ENCODE measurements around the gene BMP8B. TPM values are rescaled to one million over a fixed set of nuclear protein-coding genes. Genes with fewer than 3 reads are reported as not detected.
"Not testable (repeated sequence)": the region's sequence is repeated elsewhere in the genome, so short reads cannot be mapped to it uniquely, and the experiment has no call there.

BMP8B gene
- total and polyA plus RNA-seq, 2 of the 8 experiments (the other 6 are each of a cell fraction or from before 2014, with no cell fraction given): 0.37 to 0.50 TPM

GRCh38 chr1:39787108-39787375, 1.6 kb downstream of the BMP8B start:
- not testable (repeated sequence) for H3K18ac ChIP-seq (ENCODE audit: extremely low read depth, low read length); H3K4ac ChIP-seq (replicated peaks; ENCODE audit: insufficient read length, low read depth, low read length); H3K79me1 ChIP-seq (ENCODE audit: low read depth, low read length); FAIRE-seq; H3K23me2 ChIP-seq (ENCODE audit: low read depth, low read length); H2AFZ ChIP-seq (ENCODE audit: low read length); H3K4me1 ChIP-seq (replicated peaks in 1 of 4; ENCODE audit: control insufficient read depth in 3 of 4, insufficient read depth in 4 of 4, low read length in 3 of 4); H4K8ac ChIP-seq (ENCODE audit: extremely low read depth, insufficient read depth, low read length); H4K20me1 ChIP-seq (replicated peaks in 1 of 2; ENCODE audit: control insufficient read depth in 1 of 2, insufficient read depth in 2 of 2, low read length in 2 of 2); H3K23ac ChIP-seq (ENCODE audit: insufficient read length); H3K36me3 ChIP-seq (ENCODE audit: control insufficient read depth in 2 of 4, insufficient read depth in 4 of 4, low read length in 3 of 4); H3K9me3 ChIP-seq (ENCODE audit: insufficient read depth in 2 of 2, low read depth in 1 of 2, low read length in 1 of 2); H2BK20ac ChIP-seq (ENCODE audit: low read length); H3K79me2 ChIP-seq (ENCODE audit: control insufficient read depth in 1 of 2, insufficient read depth in 2 of 2, low read length in 2 of 2); H3K56ac ChIP-seq (replicated peaks; ENCODE audit: insufficient read length, low read depth, low read length); H3K4me2 ChIP-seq (ENCODE audit: insufficient read depth in 1 of 2, low read depth in 2 of 2, low read length in 2 of 2); H3K4me3 ChIP-seq (ENCODE audit: extremely low read depth in 1 of 4, insufficient read depth in 2 of 4, low read depth in 3 of 4, low read length in 4 of 4); DNase-seq (ENCODE audit: low read depth in 1 of 2, low spot score in 2 of 2); H2BK15ac ChIP-seq (ENCODE audit: low read length); H2AK5ac ChIP-seq (ENCODE audit: low read depth, low read length); H2BK120ac ChIP-seq (replicated peaks; ENCODE audit: low read depth, low read length); H2BK12ac ChIP-seq (ENCODE audit: low read depth, low read length); H3K9ac ChIP-seq (replicated peaks in 1 of 4; ENCODE audit: extremely low read depth in 1 of 4, low read depth in 3 of 4, low read length in 3 of 4); H3K27ac ChIP-seq (ENCODE audit: low read depth, low read length); H3K14ac ChIP-seq (ENCODE audit: insufficient read length); H4K91ac ChIP-seq (replicated peaks; ENCODE audit: insufficient read length, low read length); H2BK5ac ChIP-seq (ENCODE audit: low read depth, low read length); H4K5ac ChIP-seq (ENCODE audit: insufficient read length, low read depth, low read length)
- POLR2A ChIA-PET (ENCODE audit: partially characterized antibody): interaction anchor here (1.0 kb wide), 1 partner anchor 32 kb away, joined by 3 read pairs; no protein-coding TSS in a partner anchor
- H3K27me3 ChIP-seq (replicated peaks in 1 of 4; ENCODE audit: control insufficient read depth in 3 of 4, extremely low read depth in 1 of 4, insufficient read depth in 3 of 4, low read length in 3 of 4): peaks cover 34 to 59% (median 46%) of the 10 kb centered on the region in 4 experiments
- CTCF ChIA-PET (ENCODE audit: partially characterized antibody): interaction anchor here (1.0 to 1.2 kb wide), 2 partner anchors 10 to 13 kb away, joined by 3 read pairs; no protein-coding TSS in a partner anchor
- 85% methylated on average over 3 of the region's 5 CpGs; no CpG with 5 or more reads in 1 of the 2 experiments for WGBS, 2 experiments (ENCODE audit: extremely low coverage in 1 of 2, insufficient coverage in 1 of 2, insufficient read length in 1 of 2, insufficient replicate concordance in 2 of 2, low coverage in 1 of 2, low lambda C conversion rate in 2 of 2, missing lambda C conversion rate in 1 of 2)

- H4K20me1 ChIP-seq (replicated peaks in 1 of 2; ENCODE audit: control insufficient read depth in 1 of 2, insufficient read depth in 2 of 2, low read length in 2 of 2); DNase-seq (ENCODE audit: low read depth in 1 of 2, low spot score in 2 of 2); H2BK20ac ChIP-seq (ENCODE audit: low read length); H3K79me2 ChIP-seq (ENCODE audit: control insufficient read depth in 1 of 2, insufficient read depth in 2 of 2, low read length in 2 of 2); H3K9ac ChIP-seq (replicated peaks in 1 of 4; ENCODE audit: extremely low read depth in 1 of 4, low read depth in 3 of 4, low read length in 3 of 4); H3K23ac ChIP-seq (ENCODE audit: insufficient read length); H3K56ac ChIP-seq (replicated peaks; ENCODE audit: insufficient read length, low read depth, low read length); H2AK5ac ChIP-seq (ENCODE audit: low read depth, low read length); H3K36me3 ChIP-seq (ENCODE audit: control insufficient read depth in 2 of 4, insufficient read depth in 4 of 4, low read length in 3 of 4); H3K18ac ChIP-seq (ENCODE audit: extremely low read depth, low read length); H4K8ac ChIP-seq (ENCODE audit: extremely low read depth, insufficient read depth, low read length); H3K23me2 ChIP-seq (ENCODE audit: low read depth, low read length); H4K5ac ChIP-seq (ENCODE audit: insufficient read length, low read depth, low read length); H2AFZ ChIP-seq (ENCODE audit: low read length); H3K4me1 ChIP-seq (replicated peaks in 1 of 4; ENCODE audit: control insufficient read depth in 3 of 4, insufficient read depth in 4 of 4, low read length in 3 of 4); H3K27ac ChIP-seq (ENCODE audit: low read depth, low read length); H2BK120ac ChIP-seq (replicated peaks; ENCODE audit: low read depth, low read length); H3K4ac ChIP-seq (replicated peaks; ENCODE audit: insufficient read length, low read depth, low read length); H2BK5ac ChIP-seq (ENCODE audit: low read depth, low read length); H2BK15ac ChIP-seq (ENCODE audit: low read length); H3K4me3 ChIP-seq (ENCODE audit: extremely low read depth in 1 of 4, insufficient read depth in 2 of 4, low read depth in 3 of 4, low read length in 4 of 4); H2BK12ac ChIP-seq (ENCODE audit: low read depth, low read length); FAIRE-seq; H3K4me2 ChIP-seq (ENCODE audit: insufficient read depth in 1 of 2, low read depth in 2 of 2, low read length in 2 of 2); H3K79me1 ChIP-seq (ENCODE audit: low read depth, low read length); H3K9me3 ChIP-seq (ENCODE audit: insufficient read depth in 2 of 2, low read depth in 1 of 2, low read length in 1 of 2); H4K91ac ChIP-seq (replicated peaks; ENCODE audit: insufficient read length, low read length); POLR2A ChIA-PET (ENCODE audit: partially characterized antibody); H3K14ac ChIP-seq (ENCODE audit: insufficient read length): not testable (repeated sequence)
- H3K27me3 ChIP-seq (replicated peaks in 1 of 4; ENCODE audit: control insufficient read depth in 3 of 4, extremely low read depth in 1 of 4, insufficient read depth in 3 of 4, low read length in 3 of 4): peaks cover 33 to 57% (median 44%) of the 10 kb centered on the region in 4 experiments
- 87% methylated on average over 8 of the region's 12 CpGs; no CpG with 5 or more reads in 1 of the 2 experiments for WGBS, 2 experiments (ENCODE audit: extremely low coverage in 1 of 2, insufficient coverage in 1 of 2, insufficient read length in 1 of 2, insufficient replicate concordance in 2 of 2, low coverage in 1 of 2, low lambda C conversion rate in 2 of 2, missing lambda C conversion rate in 1 of 2)
- CTCF ChIA-PET (ENCODE audit: partially characterized antibody): interaction anchor here (0.6 to 1.3 kb wide), 6 partner anchors 11 to 145 kb away, joined by 3 to 5 read pairs (median 4); no protein-coding TSS in a partner anchor
Observed at GRCh38 chr1:39786303-39787107, 2.2 kb downstream of the BMP8B start.
